ENCODE measurements around the gene PLCB4.

DNA sequence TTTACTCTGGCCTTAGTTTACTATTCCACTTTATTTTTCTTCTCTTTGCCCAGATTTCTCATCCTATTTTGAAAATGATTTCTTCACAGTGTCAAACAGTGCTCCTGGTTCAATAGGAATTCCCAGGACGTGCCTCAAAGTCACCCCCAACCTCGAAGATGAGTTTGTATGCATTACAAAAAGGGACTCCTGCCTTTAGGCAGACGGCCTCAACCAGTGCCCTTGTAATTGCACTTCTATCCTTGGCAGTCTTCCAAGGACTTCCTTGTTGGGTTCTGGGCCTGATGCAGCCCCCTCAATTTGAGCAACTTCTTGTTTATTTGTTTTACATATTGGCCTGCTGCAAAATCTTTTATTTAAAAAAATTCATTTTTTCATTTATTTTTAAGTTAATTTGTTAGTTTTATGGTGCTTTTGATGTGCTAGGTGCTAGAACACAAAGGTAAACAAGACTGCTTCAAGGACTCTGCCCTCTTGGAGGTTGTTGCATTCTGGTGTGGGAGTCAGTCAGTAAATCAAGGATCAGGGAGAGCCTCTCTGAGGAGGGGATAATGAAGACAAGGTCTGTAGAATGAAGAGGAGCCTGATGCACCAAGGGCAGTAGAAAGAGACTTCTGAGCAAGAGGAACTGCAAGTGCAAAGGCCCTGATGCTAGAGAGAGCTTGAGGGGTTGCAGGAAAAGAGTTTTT is 264.0 kb downstream of the PLCB4 start:
- TF ChIP-seq CTCF (conservative IDR thresholded peaks at IDR 0.05 in 1 of 2, IDR thresholded peaks at IDR 0.05 in 1 of 2; ENCODE audit: low read depth in 1 of 2, low read length in 2 of 2) (no peak), EZH2 (IDR thresholded peaks at IDR 0.05; ENCODE audit: low read length, missing control alignments) (no peak)

Measured in fibroblast of lung (primary cell).